Uterine smooth muscle cell (primary cell): ENCODE data around the gene NRSN2. TPM values are rescaled to one million over a fixed set of nuclear protein-coding genes. Genes with fewer than 3 reads are reported as not detected.

Experiments
- total RNA-seq: library from RNA; depleted of rRNA; stranded (reverse); fragments of >200 nt; gene quantifications from 2 replicates; pipeline ENCODE4 v1.2.3, GENCODE V29; 2014

The NRSN2 gene, protein sequence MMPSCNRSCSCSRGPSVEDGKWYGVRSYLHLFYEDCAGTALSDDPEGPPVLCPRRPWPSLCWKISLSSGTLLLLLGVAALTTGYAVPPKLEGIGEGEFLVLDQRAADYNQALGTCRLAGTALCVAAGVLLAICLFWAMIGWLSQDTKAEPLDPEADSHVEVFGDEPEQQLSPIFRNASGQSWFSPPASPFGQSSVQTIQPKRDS
- 35.2 and 44.0 TPM in 2 replicates for total RNA-seq

DNA sequence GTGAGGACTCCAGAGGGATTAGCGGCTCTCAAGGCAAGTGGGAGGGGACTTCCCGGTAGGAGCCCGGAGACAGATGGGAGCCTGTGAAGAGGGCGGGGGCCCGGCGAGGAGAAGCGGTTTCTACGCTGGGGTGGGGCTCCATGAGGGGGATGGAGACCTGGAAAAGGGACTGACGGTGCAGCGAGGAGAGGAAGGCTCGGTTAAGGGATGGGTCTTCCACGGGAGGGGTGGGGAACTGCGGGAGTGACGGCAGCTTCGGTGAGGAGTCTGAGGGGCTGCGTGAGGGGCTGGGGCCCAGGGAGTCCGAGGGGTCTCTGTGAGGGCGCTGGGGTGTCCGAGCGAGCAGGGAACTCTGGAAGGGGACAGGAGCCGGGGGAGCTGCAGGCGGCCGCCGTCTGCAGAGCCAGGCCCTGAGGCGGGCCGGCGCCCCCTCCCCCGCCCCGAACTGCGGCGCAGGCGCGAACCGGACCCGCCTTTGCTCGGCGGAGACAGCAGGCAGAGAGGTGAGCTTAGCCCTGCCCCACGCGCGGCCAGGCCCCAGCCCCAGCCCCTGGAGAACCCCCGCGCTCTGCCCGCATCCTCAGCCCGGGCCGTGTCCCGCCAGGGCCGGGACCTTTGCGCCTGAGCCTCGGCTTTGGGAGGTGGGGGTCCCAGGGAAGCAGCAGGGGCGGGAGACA is at the start of gene NRSN2:
TSS of gene NRSN2 (plus strand) at position 472 of the 677 bp plus-strand sequence. CDS start 2,533 bp downstream, outside the sequence.

DNA sequence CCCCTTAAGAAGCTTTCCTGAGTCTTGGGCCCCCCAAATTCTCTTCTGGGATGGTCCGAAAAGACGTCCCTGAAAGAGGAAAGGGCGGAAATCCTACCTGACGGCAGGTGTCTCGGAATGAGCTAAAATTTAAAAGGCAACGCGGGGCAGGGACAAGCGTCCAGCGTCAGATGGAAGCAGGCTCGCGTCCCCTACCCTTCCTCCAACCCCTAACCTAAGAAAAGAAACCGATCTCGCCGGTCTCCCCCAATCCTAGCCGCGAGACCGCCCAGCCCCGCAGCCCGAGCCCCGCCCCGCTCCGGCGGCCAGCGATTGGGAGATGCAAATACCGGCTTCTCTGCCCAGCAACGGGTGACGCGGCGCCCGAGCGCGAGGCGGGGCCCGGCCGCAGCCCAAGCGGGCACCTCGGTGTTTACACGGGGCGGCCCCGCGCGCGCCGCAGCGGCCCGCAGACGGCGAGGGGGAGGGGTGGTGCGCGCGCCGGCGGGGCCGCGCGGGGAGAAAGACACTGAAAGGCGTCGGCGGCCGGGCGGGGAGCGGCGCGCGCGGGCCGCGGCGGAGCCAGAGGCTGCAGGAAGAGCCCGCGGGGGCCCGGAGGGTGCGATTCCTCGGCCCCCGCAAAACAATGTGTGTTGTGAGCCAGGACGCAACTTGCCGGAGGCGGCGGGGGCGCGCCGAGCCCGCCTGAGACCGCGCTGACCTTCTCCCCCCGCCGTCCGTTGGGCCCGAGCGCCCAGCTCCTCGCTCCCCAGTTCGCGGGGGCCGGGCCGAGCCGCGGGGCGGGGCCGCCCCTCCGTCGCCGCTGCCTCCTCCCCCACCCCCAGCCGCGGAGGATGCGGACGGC is 21.6 kb upstream of the NRSN2 start, which contains the start of gene SOX12:
TSS of gene SOX12 (plus strand) at position 508 of the 844 bp plus-strand sequence. CDS start 373 bp downstream, outside the sequence.

Other genes starting within 250 kb of the NRSN2 start
- not detected in 2 replicates for gene DEFB126, start 204.5 kb upstream of the NRSN2 start, total RNA-seq
- not detected in 2 replicates for gene DEFB127, start 189.7 kb upstream of the NRSN2 start, total RNA-seq
- not detected in 2 replicates for gene DEFB128, start 157.4 kb upstream of the NRSN2 start, total RNA-seq
- gene DEFB129, start 119.9 kb upstream of the NRSN2 start, total RNA-seq = not detected in 2 replicates
- gene DEFB132, start 89.4 kb upstream of the NRSN2 start, total RNA-seq = not detected in 2 replicates
- 3.1 and 4.4 TPM in 2 replicates for gene C20orf96, start 56.4 kb upstream of the NRSN2 start, total RNA-seq
- gene ZCCHC3, start 49.5 kb upstream of the NRSN2 start, total RNA-seq = 13.9 and 14.1 TPM in 2 replicates
- gene SOX12, start 21.6 kb upstream of the NRSN2 start, total RNA-seq = 5.8 and 9.9 TPM in 2 replicates
- gene TRIB3, start 33.6 kb downstream of the NRSN2 start, total RNA-seq = 152 and 266 TPM in 2 replicates
- gene RBCK1, start 61.2 kb downstream of the NRSN2 start, total RNA-seq = 75.1 and 114 TPM in 2 replicates
- 36.1 and 51.9 TPM in 2 replicates for gene TBC1D20, start 115.4 kb downstream of the NRSN2 start, total RNA-seq
- 157 and 188 TPM in 2 replicates for gene CSNK2A1, start 196.7 kb downstream of the NRSN2 start, total RNA-seq